ENCODE measurements around the gene APBB1. TPM values are rescaled to one million over a fixed set of nuclear protein-coding genes. Genes with fewer than 3 reads are reported as not detected.

The APBB1 gene
- total RNA-seq, 2 experiments from 2014 or later: 51.6 to 55.3 TPM

DNA sequence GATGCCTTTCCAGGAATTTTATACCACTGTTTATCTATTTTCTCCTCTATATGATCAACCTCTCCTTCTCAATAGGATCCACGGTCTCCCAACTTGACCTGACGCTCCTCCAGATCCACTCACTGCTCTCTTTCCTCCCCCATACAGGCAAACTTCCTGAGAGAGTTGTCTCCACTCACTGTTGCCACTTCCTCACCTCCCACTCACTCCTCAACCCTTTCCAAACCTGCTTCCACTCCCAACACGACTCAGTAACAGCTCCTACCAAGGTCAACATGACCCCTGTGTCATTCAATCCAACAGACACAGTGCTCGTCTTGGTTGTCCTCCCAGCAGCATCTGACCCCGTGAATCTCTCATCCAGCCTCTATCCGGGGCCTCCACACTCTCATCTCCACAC is 3.1 kb downstream of the APBB1 start:
- peaks cover 18% of the 10 kb centered on the region for H3K4me1 Mint-ChIP-seq (ENCODE audit: low read depth)
- H3K27ac Mint-ChIP-seq: no peak overlapping the region
- intact Hi-C loops (cut with micrococcal nuclease): loop anchor here (1.0 to 10.0 kb wide), 2 partner anchors 13 to 269 kb away; partner anchors contain the start of gene MRPL17
- ChIA-PET CTCF (interaction anchor here (1.3 to 1.4 kb wide), 2 partner anchors 13 to 37 kb away, joined by 3 to 6 read pairs; no protein-coding TSS in a partner anchor), POLR2A (interaction anchor here (3.4 kb wide), 1 partner anchor 25 kb away, joined by 18 read pairs; the partner anchor contains the start of gene SMPD1)
- no peaks in the 10 kb centered on the region for H3K27me3 Mint-ChIP-seq
- H3K9me3 Mint-ChIP-seq: no peaks in the 10 kb centered on the region
- no peak overlapping the region for H3K4me3 Mint-ChIP-seq
- H3K36me3 Mint-ChIP-seq: no peaks in the 10 kb centered on the region
- no peak for DNase-seq

DNA sequence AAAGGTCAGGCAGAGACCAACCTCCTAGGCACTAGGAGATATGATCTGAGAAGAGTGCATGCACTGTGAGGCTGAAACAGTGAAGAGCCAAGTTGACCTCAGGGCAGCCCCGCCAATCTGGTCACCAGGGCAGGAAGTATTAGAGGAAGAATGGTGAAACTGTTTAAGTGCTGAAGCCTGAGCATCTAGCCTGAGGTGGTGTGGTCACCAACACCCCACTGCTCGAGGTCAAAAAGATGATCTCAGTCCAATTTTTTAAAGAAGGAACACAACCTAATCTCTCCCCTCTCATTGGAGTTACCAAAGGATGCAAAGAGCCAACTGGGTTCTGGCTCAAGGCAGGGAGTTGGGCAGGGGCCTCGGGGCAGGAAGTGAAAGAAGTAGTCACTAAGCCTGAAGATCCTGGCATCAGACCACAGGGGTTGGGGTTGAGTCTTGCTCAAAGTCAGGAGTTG is 4.0 kb downstream of the APBB1 start:
- Mint-ChIP-seq H3K9me3 (no peaks in the 10 kb centered on the region), H3K4me3 (no peak overlapping the region), H3K36me3 (peaks cover 2% of the 10 kb centered on the region), H3K27me3 (no peaks in the 10 kb centered on the region), H3K4me1 (ENCODE audit: low read depth) (peaks cover 14% of the 10 kb centered on the region), H3K27ac (no peak overlapping the region)
- POLR2A ChIA-PET: interaction anchor here (1.5 to 3.4 kb wide), 2 partner anchors 19 to 24 kb away, joined by 3 to 18 read pairs; partner anchors contain the start of gene SMPD1
- CTCF ChIA-PET: interaction anchor here (0.8 to 1.3 kb wide), 3 partner anchors 12 to 36 kb away, joined by 3 read pairs; no protein-coding TSS in a partner anchor
- peak; percentile 75 for DNase-seq
- intact Hi-C loops (cut with micrococcal nuclease): loop anchor here (1.0 to 10.0 kb wide), 3 partner anchors 13 to 270 kb away; partner anchors contain the start of gene MRPL17

DNA sequence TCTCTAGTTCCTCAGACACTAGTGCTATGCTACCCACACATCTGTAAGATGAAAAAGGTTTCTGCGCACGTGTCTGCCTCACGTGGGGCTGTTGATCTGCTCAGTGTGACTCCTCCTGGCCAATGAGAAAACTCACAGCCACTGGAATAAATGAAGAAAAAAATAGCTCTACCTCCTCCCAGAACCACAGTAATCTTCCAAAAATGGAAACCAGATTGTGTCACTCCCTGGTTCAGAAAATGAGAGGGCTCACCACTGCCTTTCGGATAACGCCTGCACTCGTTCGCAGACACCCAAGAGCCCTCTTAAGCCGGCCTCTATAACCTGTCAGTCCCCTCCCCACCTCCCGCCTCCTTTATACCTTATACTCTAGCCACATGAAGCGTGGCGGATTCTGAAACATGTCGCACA is 5.1 kb downstream of the APBB1 start:
- intact Hi-C loops (cut with micrococcal nuclease): loop anchor here (1.0 to 10.0 kb wide), 3 partner anchors 23 to 271 kb away; partner anchors contain the start of genes MRPL17 and SMPD1
- H3K9me3 Mint-ChIP-seq: no peaks in the 10 kb centered on the region
- DNase-seq: peak; percentile 84
- POLR2A ChIA-PET: interaction anchor here (1.0 to 3.4 kb wide), 5 partner anchors 9 to 60 kb away, joined by 3 to 18 read pairs (median 5); partner anchors contain the start of genes SMPD1 and TRIM3
- CTCF ChIA-PET: interaction anchor here (0.6 to 1.5 kb wide), 8 partner anchors 11 to 269 kb away, joined by 3 to 12 read pairs (median 4); partner anchors contain the start of genes MRPL17 and SMPD1
- no peaks in the 10 kb centered on the region for H3K27me3 Mint-ChIP-seq
- peaks cover 15% of the 10 kb centered on the region for H3K4me1 Mint-ChIP-seq (ENCODE audit: low read depth)
- no peak overlapping the region for H3K4me3 Mint-ChIP-seq
- no peak overlapping the region for H3K27ac Mint-ChIP-seq
- H3K36me3 Mint-ChIP-seq: peaks cover 7% of the 10 kb centered on the region

DNA sequence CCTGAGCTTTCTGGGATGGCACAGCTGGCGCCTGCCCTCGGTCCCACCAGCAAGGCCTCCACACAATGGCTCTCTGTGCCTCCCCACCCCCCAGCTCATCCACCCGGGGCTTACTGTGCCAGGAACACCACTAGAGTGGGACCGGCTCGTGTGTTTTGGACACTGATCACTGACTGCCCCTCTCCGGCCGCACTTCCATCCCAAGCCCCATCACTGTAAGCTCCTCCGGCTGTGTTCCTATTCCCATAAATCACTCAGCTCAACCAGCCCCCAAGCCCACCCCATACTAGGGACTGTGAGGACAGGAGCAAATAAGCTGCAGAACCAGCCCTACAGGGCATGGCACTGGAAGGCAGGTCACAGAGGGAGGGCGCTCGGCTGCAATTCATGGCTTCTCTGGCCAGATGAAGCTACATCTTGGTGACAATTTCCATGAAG is 7.3 kb downstream of the APBB1 start:
- no peaks in the 10 kb centered on the region for H3K27me3 Mint-ChIP-seq
- intact Hi-C loops (cut with micrococcal nuclease): loop anchor here (10.0 kb wide), 1 partner anchor 273 kb away; the partner anchor contains the start of gene MRPL17
- ChIA-PET CTCF (interaction anchor here (0.6 to 1.5 kb wide), 3 partner anchors 31 to 98 kb away, joined by 3 to 6 read pairs (median 3); no protein-coding TSS in a partner anchor), POLR2A (interaction anchor here (0.6 to 2.0 kb wide), 4 partner anchors 8 to 116 kb away, joined by 3 to 10 read pairs (median 4); partner anchors contain the start of genes APBB1 and SMPD1)
- no peaks in the 10 kb centered on the region for H3K9me3 Mint-ChIP-seq
- H3K27ac Mint-ChIP-seq: no peak overlapping the region
- no peak overlapping the region for H3K4me3 Mint-ChIP-seq
- peaks cover 10% of the 10 kb centered on the region for H3K36me3 Mint-ChIP-seq
- DNase-seq: no peak
- peaks cover 28% of the 10 kb centered on the region for H3K4me1 Mint-ChIP-seq (ENCODE audit: low read depth)

DNA sequence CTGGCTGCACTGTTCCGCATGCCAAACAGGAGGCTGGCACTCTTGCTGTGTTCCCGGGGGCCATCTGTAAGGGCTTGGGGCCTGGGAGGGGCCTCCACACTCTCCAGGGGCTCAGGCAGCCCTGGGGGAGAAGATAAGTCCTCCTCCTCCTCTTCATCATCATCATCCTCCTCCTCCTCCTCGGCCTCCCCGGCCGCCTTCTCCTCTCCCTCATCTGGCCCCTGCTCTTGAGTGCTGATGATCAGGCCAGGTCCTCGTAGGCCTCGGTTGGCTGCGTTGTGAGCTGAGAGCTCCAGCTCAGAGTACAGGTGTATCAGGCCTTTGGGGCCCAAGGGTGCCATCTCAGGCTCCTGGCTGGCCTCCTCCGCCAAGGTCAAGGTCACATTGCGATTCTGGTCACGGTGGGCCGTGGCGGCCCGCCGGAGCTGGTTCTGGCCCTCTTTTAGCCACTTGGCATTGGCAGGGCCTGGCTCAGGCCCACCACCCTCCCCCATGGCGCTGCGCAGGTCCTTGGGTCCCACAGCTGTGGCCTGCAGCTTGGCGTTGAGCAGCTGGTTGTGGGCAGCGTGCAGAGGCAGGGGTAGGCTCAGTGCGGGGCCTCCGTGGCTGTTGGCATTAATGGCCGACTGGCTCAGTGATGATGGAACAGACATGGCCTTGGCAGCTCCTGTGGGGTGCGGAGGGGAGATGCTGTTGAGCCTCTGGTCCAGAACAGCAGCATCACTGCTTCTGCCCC is 8.0 kb downstream of the APBB1 start:
- CTCF ChIA-PET: interaction anchor here (0.6 to 1.5 kb wide), 4 partner anchors 32 to 120 kb away, joined by 3 to 6 read pairs (median 3); no protein-coding TSS in a partner anchor
- H3K27ac Mint-ChIP-seq: no peak overlapping the region
- no peaks in the 10 kb centered on the region for H3K27me3 Mint-ChIP-seq
- H3K36me3 Mint-ChIP-seq: peaks cover 10% of the 10 kb centered on the region
- intact Hi-C loops (cut with micrococcal nuclease): loop anchor here (10.0 kb wide), 1 partner anchor 274 kb away; the partner anchor contains the start of gene MRPL17
- peaks cover 36% of the 10 kb centered on the region for H3K4me1 Mint-ChIP-seq (ENCODE audit: low read depth)
- no peak for DNase-seq
- no peak overlapping the region for H3K4me3 Mint-ChIP-seq
- no peaks in the 10 kb centered on the region for H3K9me3 Mint-ChIP-seq
- POLR2A ChIA-PET: interaction anchor here (1.1 to 2.0 kb wide), 3 partner anchors 8 to 21 kb away, joined by 3 to 10 read pairs (median 4); partner anchors contain the start of genes APBB1 and SMPD1

DNA sequence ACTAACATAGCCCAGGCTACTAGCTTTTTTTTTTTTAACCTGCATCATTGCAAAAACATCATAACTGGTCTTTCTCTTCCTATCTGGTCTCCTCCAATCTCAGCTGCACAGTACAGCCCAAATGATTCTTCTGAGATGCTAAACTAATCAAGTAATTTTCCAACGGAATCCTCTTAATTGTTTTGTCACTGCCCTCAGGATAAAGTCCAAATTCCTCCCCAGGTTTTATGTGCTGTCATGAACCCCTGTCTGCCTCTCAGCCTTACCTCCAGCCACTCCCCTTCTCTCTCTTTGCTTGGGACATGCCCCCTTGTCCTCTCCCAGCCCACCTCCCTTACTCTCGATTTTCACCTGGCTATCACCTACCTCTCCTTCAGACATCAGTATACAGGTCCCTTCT is 12.5 kb downstream of the APBB1 start:
- H3K27me3 Mint-ChIP-seq: no peaks in the 10 kb centered on the region
- peaks cover 10% of the 10 kb centered on the region for H3K36me3 Mint-ChIP-seq
- intact Hi-C loops (cut with micrococcal nuclease): no loop called here
- ChIA-PET POLR2A (interaction anchor here (0.5 kb wide), 1 partner anchor 30 kb away, joined by 3 read pairs; no protein-coding TSS in a partner anchor), CTCF (interaction anchor here (1.4 to 2.7 kb wide), 2 partner anchors 27 to 37 kb away, joined by 5 to 8 read pairs; no protein-coding TSS in a partner anchor)
- H3K4me3 Mint-ChIP-seq: no peak overlapping the region
- no peak for DNase-seq
- peaks cover 66% of the 10 kb centered on the region for H3K4me1 Mint-ChIP-seq (ENCODE audit: low read depth)
- no peaks in the 10 kb centered on the region for H3K9me3 Mint-ChIP-seq
- peak overlapping the region; percentile 39 for H3K27ac Mint-ChIP-seq

DNA sequence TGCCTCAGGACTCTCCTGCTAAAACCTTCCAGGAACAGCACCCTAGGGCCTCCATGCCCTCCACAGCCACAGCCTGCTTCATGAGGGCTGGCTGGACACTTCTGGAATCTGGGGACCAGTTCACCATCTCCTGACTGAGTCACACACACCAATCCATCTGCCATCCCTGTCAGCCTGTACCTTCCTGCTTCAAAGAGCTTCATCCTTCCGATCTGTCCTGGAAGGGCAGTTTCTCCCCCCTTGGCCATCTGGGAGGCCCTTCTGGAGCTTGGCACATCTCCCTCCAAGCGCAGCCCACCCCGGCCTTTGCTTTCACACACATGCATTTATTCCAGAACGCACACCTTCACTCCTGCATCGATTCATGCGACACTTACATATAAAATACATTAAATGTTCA is 13.0 kb downstream of the APBB1 start:
- no peaks in the 10 kb centered on the region for H3K9me3 Mint-ChIP-seq
- no peak overlapping the region for H3K27ac Mint-ChIP-seq
- peaks cover 14% of the 10 kb centered on the region for H3K36me3 Mint-ChIP-seq
- POLR2A ChIA-PET: interaction anchor here (0.5 kb wide), 1 partner anchor 30 kb away, joined by 3 read pairs; no protein-coding TSS in a partner anchor
- no peak overlapping the region for H3K4me3 Mint-ChIP-seq
- H3K4me1 Mint-ChIP-seq (ENCODE audit: low read depth): peaks cover 71% of the 10 kb centered on the region
- no peak for DNase-seq
- H3K27me3 Mint-ChIP-seq: no peaks in the 10 kb centered on the region
- CTCF ChIA-PET: interaction anchor here (1.5 to 2.7 kb wide), 2 partner anchors 27 to 38 kb away, joined by 8 read pairs; no protein-coding TSS in a partner anchor
- intact Hi-C loops (cut with micrococcal nuclease): no loop called here

DNA sequence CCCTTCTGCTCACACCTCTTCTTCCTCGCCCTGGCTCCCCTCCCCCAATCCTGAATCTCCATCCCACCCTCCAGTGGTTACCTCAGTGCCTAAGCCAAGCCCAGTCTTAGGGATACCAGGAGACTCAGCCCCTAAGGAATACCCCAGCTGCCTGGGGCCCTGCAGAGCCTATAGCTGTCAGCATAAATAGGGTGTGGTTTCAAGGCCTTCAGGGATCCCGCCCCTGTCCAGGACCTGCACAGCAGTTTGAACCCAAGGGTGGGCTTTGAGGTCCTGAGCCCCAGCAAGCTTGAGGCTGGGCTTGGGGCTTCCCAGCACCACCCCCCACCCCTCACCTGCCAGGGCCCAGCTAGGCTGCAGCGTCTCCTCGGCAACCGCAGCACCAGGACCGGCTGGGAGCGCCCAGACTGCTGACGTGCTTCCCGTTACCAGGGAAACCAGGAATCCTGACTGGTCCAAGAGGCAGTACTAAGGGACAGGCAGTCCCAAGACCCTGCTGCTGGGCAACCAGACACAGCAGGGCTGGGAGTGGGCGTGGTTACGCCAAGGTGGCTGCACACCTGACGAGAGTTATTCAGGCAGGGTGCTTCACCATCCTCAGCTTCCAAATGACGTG is 13.7 kb downstream of the APBB1 start:
- no peaks in the 10 kb centered on the region for H3K9me3 Mint-ChIP-seq
- H3K27ac Mint-ChIP-seq: no peak overlapping the region
- H3K4me3 Mint-ChIP-seq: no peak overlapping the region
- no peaks in the 10 kb centered on the region for H3K27me3 Mint-ChIP-seq
- intact Hi-C loops (cut with micrococcal nuclease): no loop called here
- DNase-seq: no peak
- CTCF ChIA-PET: interaction anchor here (0.8 to 2.7 kb wide), 3 partner anchors 12 to 39 kb away, joined by 3 to 8 read pairs (median 8); no protein-coding TSS in a partner anchor
- peaks cover 18% of the 10 kb centered on the region for H3K36me3 Mint-ChIP-seq
- H3K4me1 Mint-ChIP-seq (ENCODE audit: low read depth): peaks cover 74% of the 10 kb centered on the region
- POLR2A ChIA-PET: interaction anchor here (0.9 to 1.4 kb wide), 2 partner anchors 9 to 12 kb away, joined by 3 to 5 read pairs; no protein-coding TSS in a partner anchor

DNA sequence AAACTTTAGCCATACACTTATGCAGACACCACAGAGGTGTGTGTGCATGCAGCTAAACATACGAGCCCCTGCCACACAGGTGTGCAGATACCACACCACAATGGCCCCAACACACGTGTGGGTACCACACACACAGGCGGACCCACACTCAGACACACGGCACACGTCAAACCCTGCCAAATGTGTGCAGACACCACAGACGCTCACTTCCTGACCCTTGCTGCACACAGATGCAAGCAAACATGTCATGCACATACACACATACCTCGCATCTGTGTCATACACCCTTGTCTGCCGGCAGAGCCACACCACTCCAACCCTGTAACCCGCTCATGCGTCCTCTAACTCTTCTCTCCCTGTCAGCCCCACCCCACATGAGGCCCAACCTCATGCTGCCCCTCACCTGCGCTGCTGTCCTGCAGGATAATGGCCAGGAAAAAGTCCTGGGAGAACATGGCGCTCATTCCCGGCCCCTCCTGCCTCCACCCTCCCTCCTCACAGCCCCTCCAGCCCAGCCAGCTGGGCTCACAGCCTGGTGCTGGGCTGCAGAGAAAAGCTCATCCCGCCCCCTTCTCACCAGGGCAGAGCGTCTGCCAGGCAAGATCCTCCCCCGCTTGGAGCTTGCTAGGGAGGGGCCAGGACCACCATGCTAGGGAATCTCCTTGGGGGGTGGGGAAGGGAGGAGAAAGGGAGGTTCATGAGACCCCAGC is 14.4 kb downstream of the APBB1 start:
- Mint-ChIP-seq H3K27me3 (no peaks in the 10 kb centered on the region), H3K9me3 (no peaks in the 10 kb centered on the region), H3K4me1 (ENCODE audit: low read depth) (peaks cover 74% of the 10 kb centered on the region), H3K27ac (peak overlapping the region; percentile 23), H3K4me3 (no peak overlapping the region), H3K36me3 (peaks cover 17% of the 10 kb centered on the region)
- intact Hi-C loops (cut with micrococcal nuclease): no loop called here
- POLR2A ChIA-PET: interaction anchor here (0.9 to 1.4 kb wide), 2 partner anchors 9 to 11 kb away, joined by 3 to 5 read pairs; no protein-coding TSS in a partner anchor
- CTCF ChIA-PET: interaction anchor here (0.6 to 2.8 kb wide), 4 partner anchors 12 to 41 kb away, joined by 3 to 18 read pairs (median 6); no protein-coding TSS in a partner anchor
- DNase-seq: peak; percentile 56

DNA sequence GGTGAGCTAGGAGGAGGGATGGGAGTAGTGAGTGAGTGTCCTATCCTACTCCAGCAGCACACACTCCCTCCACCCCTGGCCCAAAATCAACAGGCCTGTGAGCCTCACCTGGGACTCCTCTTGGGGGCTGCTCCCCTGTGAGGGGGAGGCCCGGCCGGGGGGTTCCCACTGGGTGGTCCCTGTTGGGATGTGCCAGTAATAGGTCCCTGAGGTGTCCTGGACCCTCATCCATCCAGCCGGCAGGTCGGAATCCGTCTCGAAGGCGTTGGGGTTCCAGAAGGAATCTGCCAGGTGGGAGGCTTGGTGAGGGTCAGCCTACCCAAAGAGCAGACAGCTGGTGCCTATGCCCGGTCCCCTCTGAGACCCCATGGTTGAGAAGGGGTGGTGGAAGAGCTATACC is 15.4 kb downstream of the APBB1 start:
- ChIA-PET CTCF (interaction anchor here (1.2 to 3.9 kb wide), 5 partner anchors 12 to 41 kb away, joined by 3 to 36 read pairs (median 11); no protein-coding TSS in a partner anchor), POLR2A (interaction anchor here (1.1 to 5.5 kb wide), 5 partner anchors 10 to 79 kb away, joined by 3 to 51 read pairs (median 12); partner anchors contain the start of genes APBB1 and SMPD1)
- no peaks in the 10 kb centered on the region for H3K27me3 Mint-ChIP-seq
- peak overlapping the region; percentile 90 for H3K27ac Mint-ChIP-seq
- H3K9me3 Mint-ChIP-seq: no peaks in the 10 kb centered on the region
- no peak overlapping the region for H3K4me3 Mint-ChIP-seq
- no peak for DNase-seq
- H3K4me1 Mint-ChIP-seq (ENCODE audit: low read depth): peaks cover 75% of the 10 kb centered on the region
- intact Hi-C loops (cut with micrococcal nuclease): no loop called here
- H3K36me3 Mint-ChIP-seq: peaks cover 15% of the 10 kb centered on the region

All from activated CD4-positive, alpha-beta memory T cell treated with anti-CD3 and anti-CD28 coated beads for 36 hours (primary cell).